C1 segment of cervical spinal cord (tissue), 14 donors: ENCODE data around the gene ATP6V0E1.

Experiments
- DNase-seq, 14 donors: peaks; one replicate each; lab custom pipeline; 2025; lab: John Stamatoyannopoulos, UW

The ATP6V0E1 gene

DNA sequence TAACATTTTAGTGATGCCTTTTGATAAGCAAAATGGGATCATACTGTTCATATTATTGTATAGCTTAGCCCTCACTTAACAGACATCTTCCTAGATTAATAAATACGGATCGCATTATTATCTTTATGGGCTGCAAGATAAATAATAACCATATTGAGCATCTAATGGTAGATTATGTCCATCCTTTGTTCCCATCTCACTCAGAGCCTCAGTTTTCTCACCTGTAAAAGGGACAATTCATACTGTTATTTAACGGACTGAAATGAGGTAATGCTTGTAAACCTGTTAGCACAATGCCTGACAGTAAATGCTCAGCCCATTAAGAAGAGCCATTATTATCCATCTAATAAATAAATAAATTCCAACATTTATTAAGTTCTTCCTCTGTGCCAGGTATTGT, 27.3 kb upstream of the ATP6V0E1 start:
- DNase-seq, result no peak

DNA sequence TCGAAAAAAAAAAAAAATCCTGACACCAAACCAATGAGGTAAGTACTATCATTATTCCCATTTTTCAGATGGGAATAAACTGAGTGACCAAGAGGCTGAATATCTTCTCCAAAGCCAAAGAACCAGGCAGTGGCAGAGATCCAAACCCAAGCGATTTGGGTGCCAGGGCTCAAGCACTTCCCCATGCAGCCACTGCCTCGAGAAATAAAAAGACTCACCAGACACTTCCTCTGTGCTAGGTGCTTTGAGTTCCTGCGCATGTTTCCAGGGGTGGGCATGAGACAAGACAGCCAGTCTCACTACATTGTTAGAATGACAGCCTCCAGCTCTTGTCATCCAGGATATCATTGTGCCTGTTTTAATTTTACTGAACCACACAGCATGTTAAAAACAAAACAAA, 26.6 kb upstream of the ATP6V0E1 start:
- DNase-seq, result peak in 3 of 14 donors; percentile 4 to 31 (median 29)

DNA sequence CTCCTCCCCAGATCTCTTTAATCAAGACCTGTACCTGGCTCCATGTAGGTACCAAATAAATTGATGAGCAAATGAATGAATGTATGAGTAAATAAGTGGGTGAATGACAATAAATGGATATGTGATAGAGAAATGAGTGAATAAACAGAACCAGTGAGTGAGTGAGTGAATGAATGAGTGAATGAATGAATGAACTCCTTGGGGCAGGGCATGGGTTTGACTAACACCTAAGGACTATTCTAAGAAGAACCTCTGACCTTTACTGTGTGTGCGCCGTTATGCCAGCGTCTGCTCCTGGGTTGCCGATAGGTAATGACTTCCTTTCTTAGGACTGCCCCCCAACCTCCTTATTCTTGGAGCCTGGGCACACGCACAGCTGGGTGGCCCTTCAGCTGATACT, 26.1 kb upstream of the ATP6V0E1 start:
- DNase-seq, result no peak

DNA sequence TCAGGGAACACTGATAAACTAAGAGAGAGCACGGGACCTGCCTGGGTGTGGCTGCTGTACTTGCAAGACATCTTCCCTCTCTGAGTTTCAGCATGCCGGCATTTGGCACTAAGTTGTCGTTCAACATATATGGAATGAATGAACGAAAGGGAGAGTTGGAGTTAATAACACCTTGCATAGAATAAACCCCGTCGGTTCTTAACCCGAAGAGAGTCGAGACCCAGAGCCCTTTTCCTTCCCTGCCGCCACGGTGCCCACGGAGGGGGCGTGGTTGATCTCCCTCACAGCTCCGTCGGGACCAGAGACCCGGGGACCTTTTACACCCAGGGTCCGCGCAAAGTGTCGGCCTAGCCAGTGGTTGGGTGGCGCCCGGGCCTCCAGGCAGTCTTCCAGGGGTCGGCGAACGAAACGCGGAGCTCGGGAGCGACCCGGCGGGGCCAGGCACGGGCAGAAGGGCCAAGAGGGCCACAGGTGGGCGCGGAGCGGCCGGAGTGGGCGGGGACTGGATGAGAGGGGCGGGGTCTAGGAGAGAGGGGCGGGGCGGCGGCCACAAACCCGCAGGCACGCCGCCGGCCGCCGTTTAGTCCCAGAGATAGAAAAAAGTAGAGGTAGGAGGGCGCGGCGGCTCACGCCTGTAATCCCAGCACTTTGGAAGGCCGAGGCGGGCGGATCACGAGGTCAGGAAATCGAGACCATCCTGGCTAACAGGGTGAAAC, 25.1 kb upstream of the ATP6V0E1 start:
- peak in 9 of 14 donors; percentile 20 to 68 (median 40) for DNase-seq

DNA sequence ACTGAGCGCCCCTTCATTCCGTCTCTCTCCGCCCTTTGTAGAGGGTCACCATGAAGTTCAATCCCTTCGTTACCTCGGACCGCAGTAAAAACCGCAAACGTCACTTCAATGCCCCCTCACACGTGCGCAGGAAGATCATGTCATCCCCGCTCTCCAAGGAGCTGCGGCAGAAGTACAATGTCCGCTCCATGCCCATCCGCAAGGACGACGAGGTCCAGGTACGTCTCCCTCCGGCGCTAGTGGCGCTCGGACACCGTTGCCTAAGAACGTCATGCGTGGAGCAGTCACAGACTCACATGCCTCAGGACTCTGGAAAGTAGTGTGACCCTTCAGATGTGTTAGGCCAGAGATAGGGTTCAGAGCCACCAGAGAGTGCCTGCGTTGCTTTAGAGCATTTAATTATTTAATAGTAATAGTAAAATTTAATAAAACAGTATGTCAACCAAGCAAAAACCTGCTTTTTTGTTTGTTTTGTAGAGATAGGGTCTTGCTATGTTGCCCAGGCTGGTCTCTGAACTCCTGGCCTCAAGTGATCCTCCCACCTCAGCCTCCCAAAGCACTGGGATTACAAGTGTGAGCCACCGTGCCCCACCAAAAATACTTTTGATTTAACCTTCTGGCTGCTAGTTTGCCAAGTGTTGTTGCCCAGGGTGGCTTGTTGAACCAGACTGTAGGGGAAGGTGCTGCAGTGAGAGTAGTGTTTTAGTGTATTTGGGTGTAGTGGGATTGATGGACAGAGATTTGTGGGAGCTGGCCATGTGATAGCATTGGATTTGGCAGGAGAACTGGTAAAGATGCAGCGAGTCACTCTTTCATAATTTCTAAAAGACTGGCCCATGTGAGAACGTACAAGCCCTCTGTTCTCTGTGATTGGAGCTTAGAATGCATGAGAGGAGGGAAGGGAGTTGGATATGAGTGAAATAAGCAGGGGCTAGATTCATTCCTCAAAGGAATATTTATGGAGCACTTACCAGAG, 23.5 kb upstream of the ATP6V0E1 start:
- DNase-seq, result no peak

DNA sequence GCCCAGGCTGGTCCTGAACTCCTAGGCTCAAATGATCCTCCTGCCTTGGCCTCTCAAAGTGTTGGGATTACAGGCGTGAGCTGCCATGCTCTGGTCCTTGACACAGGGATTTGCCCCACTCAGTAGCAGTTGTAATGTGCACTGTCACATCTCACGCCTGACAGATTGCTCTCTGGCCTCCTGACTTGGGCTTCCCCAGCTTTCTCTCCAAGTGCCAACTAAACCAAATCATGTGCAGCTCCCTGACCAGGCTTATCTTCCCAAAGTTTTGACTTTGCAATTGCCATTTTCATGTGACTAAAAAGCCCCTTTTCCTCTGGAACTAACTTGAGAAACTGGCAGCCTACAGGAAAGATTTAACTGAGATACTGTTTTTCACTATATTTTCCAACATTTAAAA, 13.7 kb upstream of the ATP6V0E1 start:
- DNase-seq, result no peak

DNA sequence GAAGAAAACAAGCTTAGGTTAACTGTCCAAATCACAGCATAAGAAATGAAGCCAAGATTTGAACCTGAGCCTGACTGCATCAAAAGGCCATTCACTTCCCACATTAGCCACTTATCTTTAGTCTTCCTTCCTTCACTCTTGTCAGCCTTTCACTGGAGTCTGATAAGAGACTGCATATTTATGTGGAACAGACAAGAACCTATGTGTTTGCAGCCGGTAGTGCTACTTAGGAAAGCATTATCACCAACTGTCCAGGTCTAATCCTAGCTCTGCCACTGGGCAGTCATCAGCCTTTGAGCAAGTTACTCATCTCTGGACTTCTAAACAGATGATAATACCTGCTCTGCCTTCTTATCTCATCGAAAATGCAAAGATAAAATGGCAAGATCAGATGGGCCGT, 12.1 kb upstream of the ATP6V0E1 start:
- DNase-seq, result no peak

DNA sequence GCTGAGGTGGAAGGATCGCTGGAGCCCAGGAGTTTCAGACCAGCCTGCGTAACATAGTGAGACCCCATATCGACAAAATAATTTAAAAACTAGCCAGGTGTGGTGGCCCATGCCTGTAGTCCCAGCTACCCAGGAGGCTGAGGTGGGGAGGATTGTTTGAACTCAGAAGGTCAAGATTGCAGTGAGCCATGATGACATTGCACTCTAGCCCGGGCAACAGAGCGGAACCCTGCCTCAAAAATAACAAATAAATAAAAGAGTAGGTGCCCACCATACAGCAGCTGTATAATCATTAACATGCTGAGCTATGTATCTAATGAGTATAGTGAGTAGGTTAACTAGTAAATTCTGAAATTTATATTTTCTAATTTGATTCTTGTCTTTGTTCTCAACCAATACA, 11.0 kb upstream of the ATP6V0E1 start:
- no peak for DNase-seq

DNA sequence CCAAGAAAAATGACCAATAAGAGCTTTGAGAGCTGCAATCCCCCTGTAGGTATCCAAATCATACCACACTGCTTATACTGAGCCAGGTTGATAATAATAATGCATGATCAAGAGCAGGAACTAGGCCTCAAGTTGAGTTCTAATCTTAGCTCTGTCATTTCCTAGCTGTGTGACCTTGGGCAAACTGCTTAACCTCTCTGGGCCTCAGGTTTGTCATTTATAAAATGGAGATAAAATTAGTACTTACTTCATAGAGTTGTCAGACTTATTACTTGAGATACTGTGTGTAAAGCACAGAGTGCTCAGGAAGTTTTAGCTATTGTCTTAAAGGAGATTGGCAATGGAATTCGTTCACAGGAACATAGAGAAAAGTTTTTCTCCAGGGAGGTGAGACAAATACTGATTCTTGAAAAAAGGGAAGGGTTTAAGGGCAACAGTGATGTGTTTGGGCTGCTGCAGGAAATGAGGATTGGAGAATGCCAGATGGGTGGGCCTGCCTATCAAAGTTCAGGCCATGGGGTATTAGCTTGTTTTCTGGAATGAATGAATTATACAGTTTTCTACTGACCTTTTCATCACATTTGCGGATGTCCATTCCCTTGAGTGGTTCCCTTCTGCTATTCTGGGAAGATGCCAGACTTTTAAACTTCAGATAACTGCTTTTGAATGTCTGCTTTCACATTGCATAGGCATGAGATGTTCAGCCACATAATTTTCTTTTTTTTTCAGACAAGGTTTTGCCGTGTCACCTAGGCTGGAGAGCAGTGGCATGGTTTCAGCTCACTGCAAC, 10.2 kb upstream of the ATP6V0E1 start:
- no peak for DNase-seq

DNA sequence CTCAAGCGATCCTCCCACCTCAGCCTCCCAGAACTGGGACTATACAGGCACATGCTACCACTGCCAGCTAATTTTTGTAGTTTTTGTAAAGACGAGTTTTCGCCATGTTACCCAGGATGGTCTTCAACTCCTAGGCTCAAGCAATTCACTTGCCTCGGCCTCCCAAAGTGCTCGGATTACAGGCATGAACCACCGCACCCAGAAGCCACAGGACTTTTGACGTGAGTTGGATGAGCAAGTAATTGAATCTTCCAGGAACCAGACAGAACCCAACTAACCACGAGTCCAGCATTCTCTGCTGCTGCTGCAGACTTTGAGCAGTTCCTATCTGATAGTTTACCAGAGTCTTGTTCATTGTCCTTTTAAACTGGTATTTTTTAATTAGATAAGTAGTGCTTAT, 9.6 kb upstream of the ATP6V0E1 start:
- no peak for DNase-seq

DNA sequence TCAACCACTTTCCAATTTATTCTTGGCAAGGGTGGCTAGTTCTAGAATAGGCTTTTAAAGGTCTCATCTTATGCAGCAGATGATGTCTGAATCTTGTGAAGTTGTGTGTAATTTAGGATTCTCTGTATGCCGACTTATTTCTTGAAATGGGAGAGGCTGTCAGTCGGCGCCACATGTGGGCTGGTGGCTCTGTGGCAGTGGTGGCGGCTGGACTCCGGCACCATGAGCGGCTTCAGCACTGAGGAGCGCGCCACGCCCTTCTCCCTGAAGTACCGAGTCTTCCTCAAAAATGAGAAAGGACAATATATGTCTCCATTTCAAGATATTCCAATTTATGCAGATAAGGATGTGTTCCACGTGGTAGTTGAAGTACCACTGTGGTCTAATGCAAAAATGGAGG, 8.3 kb upstream of the ATP6V0E1 start:
- DNase-seq, result no peak

DNA sequence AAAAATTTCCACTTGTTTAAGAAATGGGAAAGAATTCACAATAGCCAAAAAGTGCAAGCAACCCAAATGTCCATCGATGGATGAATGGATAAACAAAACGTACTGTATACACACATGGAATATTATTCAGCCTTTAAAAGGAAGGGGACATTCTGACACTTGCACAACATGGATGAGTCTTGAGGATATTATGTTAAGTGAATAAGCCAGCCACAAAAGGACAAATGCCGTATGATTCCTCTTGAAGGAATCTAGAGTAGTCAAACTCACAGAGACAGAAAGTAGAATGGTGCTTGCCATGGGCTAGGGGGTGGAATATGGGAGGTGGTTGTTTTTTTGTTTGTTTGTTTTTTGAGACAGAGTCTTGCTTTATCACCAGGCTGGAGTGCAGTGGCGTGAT, 3.8 kb upstream of the ATP6V0E1 start:
- DNase-seq, result no peak

DNA sequence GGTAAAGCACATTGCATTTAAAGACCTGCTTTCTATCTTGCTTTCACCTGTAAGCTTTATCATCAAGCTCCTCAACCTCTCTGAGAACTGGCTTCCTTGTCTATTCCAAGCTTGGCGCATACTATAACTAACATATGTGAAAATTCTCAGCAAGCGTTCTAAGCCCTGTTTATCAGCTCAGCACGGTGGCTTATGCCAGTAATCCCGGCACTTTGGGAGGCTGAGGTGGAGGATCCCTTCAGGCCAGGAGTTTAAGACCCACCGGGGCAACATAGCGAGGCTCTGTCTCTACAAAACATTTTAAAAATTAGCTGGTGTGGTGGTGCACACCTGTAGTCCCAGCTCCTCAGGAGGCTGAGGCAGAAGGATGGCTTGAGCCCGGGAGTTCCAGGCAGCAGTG, 1.6 kb upstream of the ATP6V0E1 start:
- no peak for DNase-seq

DNA sequence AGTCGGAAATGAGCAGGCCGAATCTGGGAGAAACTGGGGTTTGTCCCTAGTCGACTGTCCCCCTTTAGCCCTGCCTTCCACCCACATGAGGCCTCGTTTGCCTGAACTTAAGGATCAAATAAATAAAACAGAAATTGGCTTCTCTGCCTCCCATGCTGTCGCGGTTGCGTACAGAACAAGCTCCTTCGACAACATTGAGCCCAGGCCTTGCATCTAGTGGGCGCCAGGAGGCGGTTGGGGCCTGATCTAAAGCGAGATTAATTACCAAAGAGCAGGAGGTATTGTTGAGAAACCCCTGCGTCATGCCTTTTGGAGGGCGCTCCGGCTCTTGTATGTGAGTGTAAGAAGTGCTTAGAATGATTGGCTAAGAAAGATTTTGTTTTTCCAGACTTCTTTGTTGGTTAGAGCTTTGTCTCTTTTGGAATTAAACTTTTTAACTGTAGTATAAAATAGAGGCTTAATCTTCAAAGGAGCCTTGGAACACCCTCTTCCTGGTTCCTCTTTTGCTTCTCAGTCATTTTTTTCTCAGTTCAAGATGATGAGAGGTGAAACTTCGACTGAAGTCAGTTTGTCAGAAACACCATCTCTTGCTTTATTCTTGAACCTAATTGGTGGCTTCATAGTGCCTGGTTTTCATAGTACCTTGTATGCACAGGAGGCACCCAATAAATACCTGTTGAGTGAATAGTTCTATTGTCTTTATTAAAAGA, 828 bp downstream of the ATP6V0E1 start:
- DNase-seq, result peak in 12 of 14 donors; percentile 20 to 74 (median 54)

DNA sequence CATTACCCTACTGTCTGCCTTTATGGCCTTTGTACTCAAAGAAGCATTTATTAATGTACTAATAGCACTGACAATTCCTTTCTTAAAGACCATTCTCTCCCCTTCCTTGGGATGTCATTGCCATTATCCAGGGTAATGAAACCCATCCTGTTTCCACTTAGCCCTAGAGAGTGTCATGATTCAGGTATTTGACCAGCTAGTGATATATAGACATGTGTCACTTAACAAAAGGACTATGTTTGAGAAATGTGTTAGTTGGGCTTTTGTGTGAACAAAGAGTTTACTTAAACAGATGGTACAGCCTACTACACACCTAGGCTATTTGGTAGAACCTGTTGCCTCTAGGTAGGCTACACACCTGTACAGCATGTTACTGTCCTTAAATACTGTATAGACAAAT, 2.0 kb downstream of the ATP6V0E1 start:
- no peak for DNase-seq

DNA sequence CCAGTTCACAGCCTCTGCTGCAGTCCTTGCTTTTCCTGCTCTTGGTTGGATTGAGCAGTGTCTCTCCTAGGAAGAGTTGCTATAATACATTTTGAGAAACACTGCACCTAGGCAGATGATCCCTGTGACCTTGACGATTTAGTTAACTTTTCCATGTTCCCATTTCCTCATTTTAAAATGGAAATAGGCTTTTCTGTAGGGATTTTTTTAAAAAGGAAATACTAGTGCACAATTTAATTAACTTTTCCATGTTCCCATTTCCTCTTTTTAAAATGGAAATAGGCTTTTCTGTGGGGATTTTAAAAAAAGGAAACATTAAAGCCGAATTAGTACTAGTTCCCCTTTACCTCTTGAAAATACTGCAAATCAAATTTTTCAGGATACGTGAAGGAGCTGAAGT, 4.7 kb downstream of the ATP6V0E1 start:
- DNase-seq, result no peak

DNA sequence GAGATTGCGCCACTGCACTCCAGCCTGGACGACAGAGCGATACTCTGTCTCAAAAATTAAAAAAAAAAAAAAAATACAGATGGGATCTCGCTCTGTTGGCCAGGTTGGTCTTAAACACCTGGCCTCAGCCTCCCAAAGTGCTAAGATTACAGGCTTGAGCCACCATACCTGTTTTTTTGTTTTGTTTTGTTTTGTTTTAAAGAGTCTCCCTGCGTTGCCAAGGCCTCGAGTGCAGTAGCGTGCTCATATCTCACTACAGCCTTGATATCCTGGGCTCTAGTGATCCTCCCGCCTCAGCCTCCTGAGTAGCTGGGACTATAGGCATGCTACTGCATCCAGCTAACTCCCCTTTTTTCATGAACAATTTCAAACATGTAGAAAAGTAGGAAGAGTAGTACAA, 7.2 kb downstream of the ATP6V0E1 start:
- no peak for DNase-seq

DNA sequence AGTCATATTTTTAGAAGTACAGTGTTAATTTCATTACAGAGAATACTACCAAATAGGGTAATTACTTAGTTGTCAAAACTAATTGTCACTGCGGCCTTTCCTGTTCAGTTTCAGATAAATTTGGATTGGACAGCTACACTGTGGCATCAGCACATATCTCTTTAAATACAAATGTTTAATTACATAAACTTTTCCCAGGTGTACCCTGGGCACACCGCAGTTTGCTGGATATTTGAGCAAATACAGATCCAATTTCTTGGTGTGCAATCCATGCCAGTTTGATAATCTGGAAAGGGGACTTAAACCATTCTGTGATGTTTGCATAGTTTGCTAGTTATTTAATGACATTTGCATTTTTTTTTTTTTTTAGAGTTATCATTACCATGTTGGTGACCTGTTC, 10.8 kb downstream of the ATP6V0E1 start:
- no peak for DNase-seq

DNA sequence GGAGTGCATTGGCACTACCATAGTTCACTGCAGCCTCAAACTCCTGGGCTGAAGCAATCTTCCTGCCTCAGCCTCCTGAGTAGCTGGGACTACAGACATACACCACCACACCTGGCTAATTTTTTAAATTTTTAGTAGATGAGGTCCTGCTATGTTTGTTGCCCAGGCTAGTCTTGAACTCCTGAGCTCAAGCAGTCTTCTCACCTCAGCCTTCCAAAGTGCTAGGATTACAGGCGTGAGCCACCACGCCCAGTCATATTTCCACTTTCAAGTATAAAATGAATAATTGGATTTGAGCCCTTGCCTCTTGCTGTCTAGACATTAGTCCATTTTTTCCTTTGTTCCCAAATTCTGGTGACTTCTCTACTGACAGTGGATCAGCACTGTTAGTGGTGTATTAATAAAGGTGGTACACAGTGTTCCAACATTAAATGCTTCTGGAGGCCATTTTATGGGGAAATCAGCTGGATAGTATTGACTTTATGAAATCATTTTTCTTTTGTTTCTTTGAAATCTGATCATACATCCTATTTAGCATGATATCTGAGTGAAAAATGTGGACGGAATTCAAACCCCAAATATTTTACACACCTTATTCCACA, 15.9 kb downstream of the ATP6V0E1 start:
- DNase-seq, result no peak

DNA sequence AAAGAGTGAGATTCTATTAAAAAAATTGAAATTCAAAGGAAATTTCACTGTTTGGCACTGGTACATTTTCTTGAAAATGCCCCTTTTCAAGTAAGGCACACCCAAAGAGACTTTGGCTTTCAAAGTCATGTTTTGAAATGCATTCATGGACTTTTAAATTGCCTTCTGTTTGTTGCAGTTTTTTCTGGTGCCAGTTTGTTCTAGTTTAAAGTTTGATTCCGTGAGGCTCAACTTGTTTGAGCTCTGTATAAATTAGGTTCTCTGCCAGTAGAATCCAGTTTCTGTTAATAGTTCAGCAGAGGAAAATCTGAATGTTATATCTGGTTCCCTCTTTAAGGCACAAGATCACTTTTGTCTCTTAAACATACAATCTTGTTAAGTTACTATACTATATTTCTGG, 16.4 kb downstream of the ATP6V0E1 start:
- no peak for DNase-seq

DNA sequence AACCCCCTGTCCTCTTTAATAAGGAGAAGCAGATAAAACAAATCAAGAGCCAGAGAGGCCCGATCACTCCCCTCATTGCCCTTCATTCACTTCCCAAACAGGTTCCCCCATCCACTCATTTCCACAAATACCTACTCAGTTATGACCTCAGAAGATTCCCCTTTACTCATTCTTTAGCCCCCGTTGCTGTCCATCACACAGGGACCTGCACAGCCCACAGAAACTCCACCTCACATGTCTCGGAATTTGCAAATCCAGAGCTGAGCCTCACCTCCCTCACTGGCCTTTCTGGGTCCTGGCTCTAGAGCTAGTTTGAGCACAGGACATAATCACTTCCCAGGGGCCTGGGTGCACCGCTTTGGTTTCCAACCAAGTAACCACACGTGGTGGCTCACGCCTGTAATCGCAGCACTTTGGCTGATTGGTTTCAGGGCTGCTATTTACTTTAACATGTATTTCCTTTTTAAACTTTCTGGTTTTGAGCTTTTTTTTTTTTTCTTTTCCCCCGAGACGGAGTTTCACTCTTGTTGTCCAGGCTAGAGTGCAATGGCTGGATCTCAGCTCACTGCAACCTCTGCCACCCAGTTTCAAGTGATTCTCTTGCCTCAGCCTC, 17.8 kb downstream of the ATP6V0E1 start:
- no peak for DNase-seq
